Ishikawa (cell line): ENCODE results near the gene LRRC26.

Source experiments
- CREB1 ChIP-seq: IDR thresholded peaks from 2 replicates; pipeline ENCODE4 v1.6.1; 2012; ENCODE audit warnings: low read depth
- EGR1 ChIP-seq: IDR thresholded peaks from 2 replicates; pipeline ENCODE4 v1.6.1; 2012
- RAD21 ChIP-seq: IDR thresholded peaks from 2 replicates; pipeline ENCODE4 v1.6.1; 2012; ENCODE audit warnings: low read depth
- TAF1 ChIP-seq: IDR thresholded peaks from 2 replicates; pipeline ENCODE4 v1.6.1; 2012; ENCODE audit warnings: low read depth, mild to moderate bottlenecking
- TCF12 ChIP-seq: IDR thresholded peaks from 2 replicates; pipeline ENCODE4 v1.6.1; 2012; ENCODE audit warnings: low read depth
- YY1 ChIP-seq: IDR thresholded peaks from 2 replicates; pipeline ENCODE4 v1.6.1; 2012; ENCODE audit warnings: low read depth
- ZBTB7A ChIP-seq: IDR thresholded peaks from 2 replicates; pipeline ENCODE4 v1.6.1; 2012; ENCODE audit warnings: low read depth
- TF ChIP-seq, protein P1 (sequence below): IDR thresholded peaks from 2 replicates; pipeline ENCODE4 v1.6.1; 2012
- TF ChIP-seq, protein P2 (sequence below): IDR thresholded peaks from 2 replicates; pipeline ENCODE4 v1.6.1; 2012

DNA sequence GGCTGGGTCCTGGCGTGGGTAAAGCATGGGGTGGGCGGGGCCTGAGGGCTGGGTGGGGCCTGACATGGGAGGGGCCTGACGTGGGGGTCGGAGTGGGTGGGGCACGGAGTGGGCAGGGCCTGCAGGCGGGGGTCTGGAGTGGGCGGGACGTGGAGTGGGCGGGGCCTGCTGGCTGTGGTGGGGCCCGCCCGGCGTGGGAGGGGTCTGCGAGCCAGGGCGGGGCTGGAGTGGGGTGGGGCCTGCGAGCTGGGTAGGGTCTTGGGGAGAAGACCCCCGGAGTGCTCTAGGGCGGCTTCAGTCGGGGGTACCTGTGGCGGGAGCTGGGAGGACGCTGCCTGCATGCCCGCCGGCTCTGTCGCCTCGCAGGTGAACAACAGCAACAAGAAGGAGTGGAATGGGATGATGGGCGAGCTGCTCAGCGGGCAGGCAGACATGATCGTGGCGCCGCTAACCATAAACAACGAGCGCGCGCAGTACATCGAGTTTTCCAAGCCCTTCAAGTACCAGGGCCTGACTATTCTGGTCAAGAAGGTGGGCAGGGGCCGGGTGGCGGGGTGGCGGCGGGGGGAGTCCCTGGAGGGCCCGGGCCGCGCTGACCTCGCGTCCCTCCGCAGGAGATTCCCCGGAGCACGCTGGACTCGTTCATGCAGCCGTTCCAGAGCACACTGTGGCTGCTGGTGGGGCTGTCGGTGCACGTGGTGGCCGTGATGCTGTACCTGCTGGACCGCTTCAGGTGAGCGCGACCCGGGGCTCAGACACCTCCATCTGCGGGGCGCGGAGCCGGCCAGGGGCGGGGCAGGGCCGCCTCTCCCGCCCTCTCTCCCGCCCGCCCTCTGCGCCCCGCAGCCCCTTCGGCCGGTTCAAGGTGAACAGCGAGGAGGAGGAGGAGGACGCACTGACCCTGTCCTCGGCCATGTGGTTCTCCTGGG lies 8.0 kb downstream of the LRRC26 start:
- no peak for TF ChIP-seq ZBTB7A
- no peak for TF ChIP-seq TAF1
- TF ChIP-seq, protein P1, sequence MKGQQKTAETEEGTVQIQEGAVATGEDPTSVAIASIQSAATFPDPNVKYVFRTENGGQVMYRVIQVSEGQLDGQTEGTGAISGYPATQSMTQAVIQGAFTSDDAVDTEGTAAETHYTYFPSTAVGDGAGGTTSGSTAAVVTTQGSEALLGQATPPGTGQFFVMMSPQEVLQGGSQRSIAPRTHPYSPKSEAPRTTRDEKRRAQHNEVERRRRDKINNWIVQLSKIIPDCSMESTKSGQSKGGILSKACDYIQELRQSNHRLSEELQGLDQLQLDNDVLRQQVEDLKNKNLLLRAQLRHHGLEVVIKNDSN: no peak
- no peak for TF ChIP-seq YY1
- TF ChIP-seq, protein P2, sequence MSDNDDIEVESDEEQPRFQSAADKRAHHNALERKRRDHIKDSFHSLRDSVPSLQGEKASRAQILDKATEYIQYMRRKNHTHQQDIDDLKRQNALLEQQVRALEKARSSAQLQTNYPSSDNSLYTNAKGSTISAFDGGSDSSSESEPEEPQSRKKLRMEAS: no peak
- TF ChIP-seq CREB1: no peak
- TF ChIP-seq RAD21: no peak
- no peak for TF ChIP-seq EGR1
- no peak for TF ChIP-seq TCF12
